HepG2 (cell line): Measurements from ENCODE around the gene UBAC1. TPM values are rescaled to one million over a fixed set of nuclear protein-coding genes. Genes with fewer than 3 reads are reported as not detected.
A peak's percentile ranks its signal among the peaks of the same experiment; 100 is the strongest.

Source experiments
- ADNP ChIP-seq: sonication (generic); formaldehyde crosslinking; IDR thresholded peaks from 2 replicates; pipeline ENCODE4 v1.4.0; 2020; ENCODE audit warnings: missing genetic modification reagents
- ARNTL ChIP-seq: sonication (generic); formaldehyde crosslinking; IDR thresholded peaks from 2 replicates; pipeline ENCODE4 v1.4.0; 2020; ENCODE audit warnings: mild to moderate bottlenecking, missing genetic modification reagents
- CBX1 ChIP-seq: IDR thresholded peaks from one replicate; pipeline ENCODE4 v1.6.1; 2016; ENCODE audit warnings: antibody characterized with exemption, low read depth
- HDAC2 ChIP-seq: sonication (generic); formaldehyde crosslinking; IDR thresholded peaks from 2 replicates; pipeline ENCODE4 v1.4.0; 2020; ENCODE audit warnings: missing genetic modification reagents
- HNF1A ChIP-seq, 2 experiments: sonication (generic) in 1 of 2; formaldehyde crosslinking in 1 of 2; IDR thresholded peaks; 2 replicates each; pipeline versions ENCODE4 v1.4.0 to v1.6.1; 2016 to 2020; ENCODE audit warnings: borderline replicate concordance in 1 of 2, low read depth in 1 of 2, mild to moderate bottlenecking in 1 of 2, missing genetic modification reagents in 1 of 2
- NFE2L1 ChIP-seq: sonication (generic); formaldehyde crosslinking; IDR thresholded peaks from 2 replicates; pipeline ENCODE4 v1.4.0; 2020; ENCODE audit warnings: missing genetic modification reagents, mild to moderate bottlenecking, borderline replicate concordance
- POLR2AphosphoS2 ChIP-seq: IDR thresholded peaks from 2 replicates; pipeline ENCODE4 v1.6.1; 2011; ENCODE audit warnings: low read depth, low read length, improper control_type of control experiment
- RBM39 ChIP-seq: fragments of 200-400 bp; formaldehyde crosslinking; IDR thresholded peaks from one replicate; pipeline ENCODE4 v1.6.1; 2018; ENCODE audit warnings: antibody characterized with exemption, mild to moderate bottlenecking, low read depth, low read length; ENCODE audit not compliant: poor library complexity, severe bottlenecking
- TCF12 ChIP-seq, 2 experiments: fragments of 450-650 bp in 1 of 2; sonication (generic) in 1 of 2; formaldehyde crosslinking in 1 of 2; IDR thresholded peaks; 2 replicates each; pipeline versions ENCODE4 v1.6.1 to v1.8.0; 2017 to 2022; ENCODE audit warnings: antibody characterized with exemption in 1 of 2, mild to moderate bottlenecking in 1 of 2, missing genetic modification reagents in 1 of 2, moderate library complexity in 1 of 2
- TCF7L2 ChIP-seq: IDR thresholded peaks from 2 replicates; pipeline ENCODE4 v1.6.1; 2011; ENCODE audit warnings: mild to moderate bottlenecking, low read depth, low read length, moderate library complexity
- ZBTB7A ChIP-seq: sonication (generic); formaldehyde crosslinking; IDR thresholded peaks from 2 replicates; pipeline ENCODE4 v1.8.0; 2022; ENCODE audit warnings: mild to moderate bottlenecking, missing genetic modification reagents
- ZEB1 ChIP-seq: IDR thresholded peaks from 2 replicates; pipeline ENCODE4 v1.6.1; 2012; ENCODE audit warnings: mild to moderate bottlenecking, low read depth, inconsistent platforms; ENCODE audit not compliant: insufficient replicate concordance
- ZFP91 ChIP-seq: sonication (generic); formaldehyde crosslinking; IDR thresholded peaks from 2 replicates; pipeline ENCODE4 v1.9.0; 2022; ENCODE audit warnings: missing genetic modification reagents, mild to moderate bottlenecking, borderline replicate concordance
- ZFYVE20 ChIP-seq: sonication (generic); formaldehyde crosslinking; IDR thresholded peaks from 2 replicates; pipeline ENCODE4 v1.8.0; 2023; ENCODE audit warnings: low read depth, mild to moderate bottlenecking, moderate library complexity, missing genetic modification reagents, borderline replicate concordance
- ZNF143 ChIP-seq: sonication (generic); formaldehyde crosslinking; IDR thresholded peaks from 2 replicates; pipeline ENCODE4 v1.4.0; 2020; ENCODE audit warnings: missing genetic modification reagents
- ZNF205 ChIP-seq: IDR thresholded peaks from 2 replicates; pipeline ENCODE4 v1.6.1; 2018; ENCODE audit warnings: missing biosample characterization, missing genetic modification reagents
- ZNF276 ChIP-seq: sonication (generic); formaldehyde crosslinking; IDR thresholded peaks from 2 replicates; pipeline ENCODE4 v1.4.0; 2020; ENCODE audit warnings: mild to moderate bottlenecking, low read depth, missing genetic modification reagents
- ZNF333 ChIP-seq: sonication (generic); formaldehyde crosslinking; IDR thresholded peaks from 2 replicates; pipeline ENCODE4 v1.4.0; 2020; ENCODE audit warnings: mild to moderate bottlenecking, missing genetic modification reagents, borderline replicate concordance
- ZNF605 ChIP-seq: sonication (generic); formaldehyde crosslinking; IDR thresholded peaks from 2 replicates; pipeline ENCODE4 v1.8.0; 2022; ENCODE audit warnings: mild to moderate bottlenecking, missing genetic modification reagents
- ZNF720 ChIP-seq: sonication (generic); formaldehyde crosslinking; IDR thresholded peaks from 2 replicates; pipeline ENCODE4 v1.4.0; 2020; ENCODE audit warnings: missing genetic modification reagents
- ZNF761 ChIP-seq: sonication (generic); formaldehyde crosslinking; conservative IDR thresholded peaks from 2 replicates; pipeline ENCODE4 v1.4.0; 2020; ENCODE audit warnings: mild to moderate bottlenecking, missing genetic modification reagents
- ZNF878 ChIP-seq: sonication (generic); formaldehyde crosslinking; IDR thresholded peaks from 2 replicates; pipeline ENCODE4 v1.8.1; 2023; ENCODE audit warnings: mild to moderate bottlenecking, missing genetic modification reagents, moderate library complexity
- ZSCAN22 ChIP-seq: sonication (generic); formaldehyde crosslinking; IDR thresholded peaks from 2 replicates; pipeline ENCODE4 v1.4.0; 2020; ENCODE audit warnings: mild to moderate bottlenecking, missing genetic modification reagents
- polyA plus RNA-seq, 8 experiments: library from polyadenylated mRNA; depleted of rRNA in 3 of 8; stranded (reverse) in 7 of 8; unstranded in 1 of 8; fragments of >200 nt; fragmentation: Illumina TruSeq in 4 of 8; extraction: Trizol in 4 of 8; gene quantifications; 2 replicates each; pipeline versions ENCODE4 v1.2.1 to v1.2.3, GENCODE V29; 2011 to 2016; ENCODE audit warnings: low read depth in 4 of 8, missing spikeins in 1 of 8, mixed read lengths in 1 of 8; ENCODE audit not compliant: insufficient read depth in 1 of 8
- total RNA-seq, 5 experiments: library from RNA; depleted of rRNA; stranded (reverse); fragments of >200 nt; fragmentation: Illumina TruSeq; extraction: Trizol; gene quantifications; 2 replicates each; pipeline ENCODE4 v1.2.3, GENCODE V29; 2016; ENCODE audit warnings: low read depth in 1 of 5

The UBAC1 gene
- total and polyA plus RNA-seq, 2 of the 13 experiments (the other 11 are each of a cell fraction or from before 2014, with no cell fraction given) = 32.2 to 34.1 TPM

GRCh38 chr9:135971892-135972291 lies 10.7 kb upstream of the UBAC1 start (continued):
- TF ChIP-seq TCF12 (IDR thresholded peaks at IDR 0.05) = no peak
- peak; percentile 86; the same call in 1 of the 2 replicates for TF ChIP-seq TCF12 (CRISPR knock-in tag; IDR thresholded peaks at IDR 0.05)
- peak; percentile 80 for TF ChIP-seq ZFP91 (CRISPR knock-in tag)
- no peak for TF ChIP-seq HNF1A (IDR thresholded peaks at IDR 0.05; ENCODE audit: low read depth)
- peak; percentile 73 for TF ChIP-seq HNF1A (CRISPR knock-in tag; IDR thresholded peaks at IDR 0.05; ENCODE audit: borderline replicate concordance)
- peak; percentile 98 for TF ChIP-seq ZNF720 (CRISPR knock-in tag)
- TF ChIP-seq ZEB1 = peak; percentile 100
- peak; percentile 94 for TF ChIP-seq NFE2L1 (CRISPR knock-in tag)
- peak; percentile 96 for TF ChIP-seq ZBTB7A
- TF ChIP-seq ZFYVE20 (CRISPR knock-in tag) = peak; percentile 95
- no peak for TF ChIP-seq CBX1
- TF ChIP-seq ZNF761 (CRISPR knock-in tag) = peak; percentile 98
- TF ChIP-seq HDAC2 (CRISPR knock-in tag) = peak; percentile 98
- no peak for TF ChIP-seq TCF7L2
- TF ChIP-seq ADNP (CRISPR knock-in tag) = no peak
- TF ChIP-seq POLR2AphosphoS2 = no peak
- no peak for TF ChIP-seq RBM39
- TF ChIP-seq ZNF205 (CRISPR knock-in tag) = peak; percentile 97
- peak; percentile 70; the same call in 1 of the 2 replicates for TF ChIP-seq ZNF143
- TF ChIP-seq ZNF878 (CRISPR knock-in tag) = peak; percentile 98
- peak; percentile 86 for TF ChIP-seq ZSCAN22 (CRISPR knock-in tag)
- TF ChIP-seq ZNF276 (CRISPR knock-in tag) = peak; percentile 98
- TF ChIP-seq ZNF605 = peak; percentile 100
- TF ChIP-seq ZNF333 (CRISPR knock-in tag) = peak; percentile 100
- peak; percentile 93 for TF ChIP-seq ARNTL
